K562 (cell line): ENCODE data around the gene WDR70. TPM values are rescaled to one million over a fixed set of nuclear protein-coding genes. Genes with fewer than 3 reads are reported as not detected.
A peak's percentile ranks its signal among the peaks of the same experiment; 100 is the strongest.

Experiments used
- ATAC-seq: fragments of 200-7000 bp; cut with Tn5 transposase; 3 replicates; pipeline ENCODE4 v1.9.1; 2020; ENCODE audit warnings: moderate library complexity
- BruUV-seq: library from RNA; stranded (reverse); fragments of 400-500 nt; replicated peaks from 2 replicates; lab custom pipeline; 2021; lab: Mats Ljungman, UMichigan
- CTCF ChIA-PET: fragments of 300-600 bp; formaldehyde crosslinking; extraction: SDS; loops from one replicate; lab custom pipeline; 2021; ENCODE audit warnings: low intra/inter-chr PET ratio; lab: Yijun Ruan, JAX
- POLR2A ChIA-PET: fragments of 300-600, 350-650 bp; sonication (Branson Sonifier 250); formaldehyde crosslinking; extraction: SDS; loops from one replicate; lab custom pipeline; 2021; ENCODE audit warnings: antibody characterized with exemption, inconsistent platforms; lab: Yijun Ruan, JAX
- DNase-seq, 4 experiments: peaks; one replicate each; pipeline versions ENCODE4 v3.0.0 to v3.0.0-alpha.2; 2011 to 2018; ENCODE audit warnings: low spot score in 3 of 4, mixed read lengths in 3 of 4; ENCODE audit errors: extremely low read depth in 1 of 4
- FAIRE-seq: peaks from 2 replicates; lab custom pipeline; 2011; peaks lifted over from hg19 to GRCh38; lab: Jason Lieb, UNC
- H2AFZ ChIP-seq: 2 replicates; pipeline ENCODE4 v1.6.0; 2011; ENCODE audit warnings: low read depth, low read length, control low read depth, inconsistent platforms
- H3K27ac ChIP-seq: fragments of 200-600 bp; 3 replicates; pipeline ENCODE4 v1.8.0; 2011; ENCODE audit warnings: low read depth, mild to moderate bottlenecking, control low read depth, inconsistent platforms, low read length, moderate library complexity, mixed read lengths; ENCODE audit errors: extremely low read depth
- H3K27me3 ChIP-seq, 2 experiments: fragments of 300-600 bp in 1 of 2; 2 replicates in 1 of 2; 3 replicates in 1 of 2; pipeline versions ENCODE4 v1.6.0 to v1.8.0; 2011; ENCODE audit warnings: inconsistent platforms in 2 of 2, low read length in 2 of 2, mild to moderate bottlenecking in 1 of 2, mixed read lengths in 1 of 2, moderate library complexity in 1 of 2; ENCODE audit not compliant: control insufficient read depth in 2 of 2, insufficient read depth in 2 of 2
- H3K36me3 ChIP-seq: fragments of 300-600 bp; 3 replicates; pipeline ENCODE4 v1.8.0; 2011; ENCODE audit warnings: mild to moderate bottlenecking, low read length, inconsistent platforms; ENCODE audit not compliant: control insufficient read depth, insufficient read depth
- H3K4me1 ChIP-seq, 2 experiments: fragments of 200-600 bp in 1 of 2; replicated peaks in 1 of 2; 2 replicates in 1 of 2; 3 replicates in 1 of 2; pipeline versions ENCODE4 v1.5.1 to v1.8.0; 2011; ENCODE audit warnings: inconsistent platforms in 2 of 2, low read length in 2 of 2, mild to moderate bottlenecking in 1 of 2, mixed read lengths in 1 of 2, moderate library complexity in 1 of 2; ENCODE audit not compliant: control insufficient read depth in 2 of 2, insufficient read depth in 2 of 2
- H3K4me2 ChIP-seq: 2 replicates; pipeline ENCODE4 v1.6.1; 2011; ENCODE audit warnings: low read length, control low read depth, inconsistent platforms, mixed read lengths; ENCODE audit not compliant: insufficient read depth
- H3K4me3 ChIP-seq: fragments of 200-600 bp; sonication (generic), shearing (Covaris generic); 2 replicates; pipeline ENCODE4 v1.5.1; 2016; ENCODE audit warnings: control low read depth, inconsistent platforms
- H3K79me2 ChIP-seq: fragments of 200-600 bp; 3 replicates; pipeline ENCODE4 v1.8.0; 2011; ENCODE audit warnings: low read length, inconsistent platforms; ENCODE audit not compliant: control insufficient read depth, insufficient read depth
- H3K9ac ChIP-seq, 2 experiments: 2 replicates each; pipeline versions ENCODE4 v1.6.0 to v1.6.1; 2011; ENCODE audit warnings: low read depth in 2 of 2, low read length in 2 of 2, control low read depth in 1 of 2, inconsistent platforms in 1 of 2, mild to moderate bottlenecking in 1 of 2, mixed read lengths in 1 of 2; ENCODE audit not compliant: insufficient read depth in 1 of 2
- H3K9me1 ChIP-seq: one replicate; pipeline ENCODE4 v1.6.0; 2011; ENCODE audit warnings: inconsistent platforms, mild to moderate bottlenecking, low read length, moderate library complexity; ENCODE audit not compliant: control insufficient read depth, insufficient read depth
- H3K9me3 ChIP-seq: replicated peaks from 2 replicates; pipeline ENCODE4 v1.5.1; 2011; ENCODE audit warnings: low read depth, low read length, inconsistent platforms; ENCODE audit not compliant: control insufficient read depth, insufficient read depth
- H4K20me1 ChIP-seq: replicated peaks from 2 replicates; pipeline ENCODE4 v1.6.1; 2011; ENCODE audit warnings: low read length, inconsistent platforms, mixed read lengths; ENCODE audit not compliant: control insufficient read depth, insufficient read depth
- ARID1B ChIP-seq: fragments of 450-650 bp; IDR thresholded peaks from 2 replicates; pipeline ENCODE4 v1.6.1; 2016; ENCODE audit warnings: antibody characterized with exemption, mild to moderate bottlenecking, inconsistent platforms
- DDX20 ChIP-seq: fragments of 450-650 bp; IDR thresholded peaks from 2 replicates; pipeline ENCODE4 v1.6.1; 2016; ENCODE audit warnings: missing genetic modification characterization, low read depth, mild to moderate bottlenecking, missing compliant biosample characterization, moderate library complexity
- DMBX1 ChIP-seq: fragments of 250-450 bp; sonication (Bioruptor Pico); IDR thresholded peaks from 2 replicates; pipeline ENCODE4 v1.8.0; 2022; ENCODE audit warnings: inconsistent platforms, mild to moderate bottlenecking, moderate library complexity, borderline replicate concordance
- DPF2 ChIP-seq: fragments of 450-650 bp; IDR thresholded peaks from 2 replicates; pipeline ENCODE4 v1.6.1; 2016
- GABPB2 ChIP-seq: fragments of 250-450 bp; sonication (Bioruptor Pico); conservative IDR thresholded peaks from 2 replicates; pipeline ENCODE4 v1.5.1; 2021; ENCODE audit warnings: mild to moderate bottlenecking
- GATA2 ChIP-seq: sonication (generic); formaldehyde crosslinking; IDR thresholded peaks from 2 replicates; pipeline ENCODE4 v1.4.0; 2020; ENCODE audit warnings: mild to moderate bottlenecking, missing genetic modification reagents
- GTF2B ChIP-seq: IDR thresholded peaks from 2 replicates; pipeline ENCODE4 v1.6.1; 2011; ENCODE audit not compliant: insufficient read length; ENCODE audit errors: extremely low read depth
- KHSRP ChIP-seq: fragments of 450-650 bp; IDR thresholded peaks from 2 replicates; pipeline ENCODE4 v1.6.1; 2017
- MCM3 ChIP-seq: fragments of 450-650 bp; IDR thresholded peaks from 2 replicates; pipeline ENCODE4 v1.6.1; 2016
- MTA1 ChIP-seq: fragments of 450-650 bp; IDR thresholded peaks from 2 replicates; pipeline ENCODE4 v1.6.1; 2017; ENCODE audit warnings: borderline replicate concordance
- NCOR1 ChIP-seq: fragments of 450-650 bp; IDR thresholded peaks from 2 replicates; pipeline ENCODE4 v1.6.1; 2016; ENCODE audit warnings: mild to moderate bottlenecking, moderate library complexity
- POLR2AphosphoS5 ChIP-seq: IDR thresholded peaks from 2 replicates; pipeline ENCODE4 v1.6.1; 2011; ENCODE audit warnings: mild to moderate bottlenecking, low read depth, low read length, moderate library complexity; ENCODE audit not compliant: control insufficient read depth, insufficient read depth
- PPARD ChIP-seq: fragments of 250-450 bp; sonication (Bioruptor Pico); IDR thresholded peaks from 2 replicates; pipeline ENCODE4 v1.8.0; 2022; ENCODE audit warnings: inconsistent platforms, mild to moderate bottlenecking, moderate library complexity
- SIN3B ChIP-seq: fragments of 450-650 bp; IDR thresholded peaks from 2 replicates; pipeline ENCODE4 v1.6.1; 2017; ENCODE audit warnings: low read depth, mild to moderate bottlenecking, moderate library complexity
- TAL1 ChIP-seq: fragments of 450-650 bp; IDR thresholded peaks from 2 replicates; pipeline ENCODE4 v1.6.1; 2016; ENCODE audit warnings: mild to moderate bottlenecking
- USF2 ChIP-seq: sonication (generic); formaldehyde crosslinking; IDR thresholded peaks from 2 replicates; pipeline ENCODE4 v1.5.0; 2020; ENCODE audit warnings: missing genetic modification reagents
- ZBTB5 ChIP-seq: fragments of 450-650 bp; IDR thresholded peaks from 2 replicates; pipeline ENCODE4 v1.6.1; 2017; ENCODE audit warnings: antibody characterized with exemption
- ZNF184 ChIP-seq: sonication (generic); formaldehyde crosslinking; IDR thresholded peaks from 2 replicates; pipeline ENCODE4 v1.5.0; 2020; ENCODE audit warnings: missing genetic modification reagents
- ZNF316 ChIP-seq: fragments of 450-650 bp; IDR thresholded peaks from 2 replicates; pipeline ENCODE4 v1.6.1; 2016
- WGBS: fragments of 100-300 bp; shearing (Covaris generic); methylation state at CpG from one replicate; pipeline ENCODE4 v1.1.6; 2016; ENCODE audit warnings: low coverage, mixed read lengths; ENCODE audit not compliant: insufficient coverage; ENCODE audit errors: missing lambda C conversion rate; 5-methylcytosine and 5-hydroxymethylcytosine counted together
- in situ Hi-C: fragments of 300-500 bp; cut with MboI; formaldehyde crosslinking; loops from 4 replicates; pipeline ENCODE4 v1.15.0; 2018; ENCODE audit warnings: inconsistent platforms, mixed read lengths
- intact Hi-C: fragments of 100-400 bp; cut with micrococcal nuclease; formaldehyde crosslinking; loops from 2 replicates; pipeline ENCODE4 v1.14.2; 2022
- polyA plus RNA-seq, 8 experiments: library from polyadenylated mRNA; depleted of rRNA in 4 of 8; stranded (reverse) in 5 of 8; unstranded in 3 of 8; fragments of >200 nt; fragmentation: Nextera tagmentation in 2 of 8; fragmentation: Illumina TruSeq in 1 of 8; extraction: Ambion mirVana in 2 of 8; extraction: Trizol in 1 of 8; gene quantifications; 2 replicates each; pipeline versions ENCODE4 v1.2.1 to v1.2.3, GENCODE V29; 2011 to 2014; ENCODE audit warnings: inconsistent platforms in 1 of 8, missing spikeins in 1 of 8
- total RNA-seq, 7 experiments: library from RNA; depleted of rRNA in 6 of 7; stranded (reverse); fragments of >200 nt in 6 of 7; fragmentation: Illumina TruSeq in 2 of 7; extraction: Trizol in 2 of 7; gene quantifications; 2 replicates each; pipeline versions ENCODE4 v1.2.1 to v1.2.3, GENCODE V29; 2011 to 2021; ENCODE audit warnings: low replicate concordance in 1 of 7

Gene WDR70
- total and polyA plus RNA-seq, 9 of the 15 experiments (the other 6 are each of a cell fraction or from before 2014, with no cell fraction given): 16.8 to 46.6 (median 38.8) TPM

- Histone ChIP-seq H2AFZ (no peak overlapping the region), H4K20me1 (no peaks in the 10 kb centered on the region), H3K27ac (no peak overlapping the region), H3K9me3 (no peaks in the 10 kb centered on the region), H3K4me2 (no peak overlapping the region), H3K9ac (no peak overlapping the region), H3K79me2 (no peaks in the 10 kb centered on the region), H3K9me1 (no peaks in the 10 kb centered on the region), H3K4me3 (no peak overlapping the region), H3K4me1 (no peaks in the 10 kb centered on the region), H3K36me3 (no peaks in the 10 kb centered on the region), H3K27me3 (no peaks in the 10 kb centered on the region)
- peak; percentile 26 for FAIRE-seq
- no TSS peak for BruUV-seq
- no peak for ATAC-seq
- WGBS: 64% methylated on average over 5 of the region's 5 CpGs
- intact Hi-C loops (no loop called here), in situ Hi-C loops (no loop called here)
- ChIA-PET CTCF (no interaction called here), POLR2A (no interaction called here)
- no peak for DNase-seq
- TF ChIP-seq GATA2 (CRISPR knock-in tag) (no peak), GTF2B (no peak), USF2 (CRISPR knock-in tag) (no peak), DMBX1 (no peak), DDX20 (tag) (no peak), ZNF316 (no peak), GABPB2 (CRISPR knock-in tag) (no peak), ZNF184 (CRISPR knock-in tag) (no peak), MCM3 (no peak), SIN3B (no peak), DPF2 (no peak), NCOR1 (no peak), ARID1B (no peak), TAL1 (no peak), PPARD (CRISPR knock-in tag) (no peak), ZBTB5 (no peak), MTA1 (no peak), POLR2AphosphoS5 (no peak), KHSRP (no peak)
Observed at GRCh38 chr5:37715992-37716391, 336.9 kb downstream of the WDR70 start.
